KOPT-K1 (cell line): ENCODE results near the gene TPBG.

Experiments used
- H3K27ac ChIP-seq: fragments of 200-600 bp; sonication (generic); 2 replicates; pipeline ENCODE4 v1.5.1; 2016; ENCODE audit warnings: antibody characterized with exemption, mild to moderate bottlenecking, low read depth, low read length; ENCODE audit not compliant: poor library complexity, severe bottlenecking
- H3K36me3 ChIP-seq: fragments of 200-600 bp; sonication (generic); 2 replicates; pipeline ENCODE4 v1.5.1; 2017; ENCODE audit warnings: antibody characterized with exemption, mild to moderate bottlenecking, low read length, moderate library complexity; ENCODE audit not compliant: insufficient read depth
- H3K9me3 ChIP-seq: fragments of 200-600 bp; sonication (generic); 2 replicates; pipeline ENCODE4 v1.5.1; 2017; ENCODE audit warnings: antibody characterized with exemption, low read length, mild to moderate bottlenecking; ENCODE audit not compliant: insufficient read depth, poor library complexity, severe bottlenecking

The TPBG gene

GRCh38 chr6:82363428-82364086 is at the start of gene TPBG:
TPBG (plus strand) TSS chr6:82363817; CDS start chr6:82364962, 1,145 bp downstream.
- H3K36me3 ChIP-seq: no peaks in the 10 kb centered on the region
- no peak within 1 kb of the TSS for H3K27ac ChIP-seq
- H3K9me3 ChIP-seq: peaks cover 16% of the 10 kb centered on the region

DNA sequence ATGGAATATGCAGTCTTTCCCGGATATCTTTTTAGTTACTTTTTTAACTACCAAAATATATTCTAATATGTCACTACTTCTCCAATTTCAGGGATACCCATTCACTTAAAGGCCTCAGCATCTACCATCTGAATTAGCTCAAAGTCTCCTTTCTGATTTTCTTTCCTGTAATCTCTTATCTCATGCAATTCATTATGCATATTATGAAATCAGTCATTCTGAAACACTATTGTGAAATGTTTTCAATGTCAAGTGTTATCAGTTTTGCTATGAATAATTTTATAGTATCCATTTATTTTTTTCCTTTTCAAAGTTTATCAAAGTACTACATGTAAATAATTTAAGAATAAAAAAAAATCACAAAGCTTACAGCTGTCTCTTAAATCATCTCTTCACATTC is 41.2 kb upstream of the TPBG start:
- H3K9me3 ChIP-seq: no peaks in the 10 kb centered on the region
- no peak overlapping the region for H3K27ac ChIP-seq
- no peaks in the 10 kb centered on the region for H3K36me3 ChIP-seq

- H3K36me3 ChIP-seq: no peaks in the 10 kb centered on the region
- no peaks in the 10 kb centered on the region for H3K9me3 ChIP-seq
- no peak overlapping the region for H3K27ac ChIP-seq
Measured at GRCh38 chr6:82329766-82330165, 33.9 kb upstream of the TPBG start.

- no peaks in the 10 kb centered on the region for H3K9me3 ChIP-seq
- H3K27ac ChIP-seq: no peak overlapping the region
- no peaks in the 10 kb centered on the region for H3K36me3 ChIP-seq
Measured at GRCh38 chr6:82330171-82330804, 33.3 kb upstream of the TPBG start.

- Histone ChIP-seq H3K36me3 (no peaks in the 10 kb centered on the region), H3K9me3 (no peaks in the 10 kb centered on the region), H3K27ac (no peak overlapping the region)
Measured at GRCh38 chr6:82331031-82331773, 32.4 kb upstream of the TPBG start.

- no peaks in the 10 kb centered on the region for H3K9me3 ChIP-seq
- H3K27ac ChIP-seq: no peak overlapping the region
- H3K36me3 ChIP-seq: no peaks in the 10 kb centered on the region
Measured at GRCh38 chr6:82333781-82334180, 29.8 kb upstream of the TPBG start.

DNA sequence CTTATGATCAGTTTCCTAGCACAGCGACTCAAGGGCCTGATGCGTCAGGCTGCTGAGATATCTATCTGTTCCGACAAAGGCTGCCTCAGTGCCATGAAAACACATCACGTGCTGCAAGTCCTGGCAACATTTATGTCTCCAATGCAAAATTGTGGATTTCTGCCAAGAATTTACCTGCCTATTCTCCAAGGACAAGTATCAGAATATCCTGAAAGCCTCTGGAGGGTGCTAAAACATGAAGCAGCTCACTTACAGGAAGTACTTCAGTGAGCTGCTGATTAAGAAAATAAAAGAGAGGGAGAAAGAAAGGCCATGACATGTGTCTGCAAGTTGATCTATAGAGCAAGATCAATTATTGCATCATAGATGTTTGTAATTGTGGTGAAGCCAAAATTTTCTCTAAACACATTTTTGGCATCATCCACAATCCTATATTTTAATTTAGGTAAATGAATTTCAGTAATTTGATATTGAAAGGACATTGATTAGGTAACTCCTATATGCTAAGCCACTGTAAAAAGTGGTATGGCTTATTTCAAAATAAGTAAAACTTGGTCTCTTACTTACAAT is 25.8 kb upstream of the TPBG start:
- no peaks in the 10 kb centered on the region for H3K9me3 ChIP-seq
- no peaks in the 10 kb centered on the region for H3K36me3 ChIP-seq
- no peak overlapping the region for H3K27ac ChIP-seq

GRCh38 chr6:82348130-82348529 is 15.5 kb upstream of the TPBG start:
- H3K27ac ChIP-seq: no peak overlapping the region
- no peaks in the 10 kb centered on the region for H3K9me3 ChIP-seq
- H3K36me3 ChIP-seq: no peaks in the 10 kb centered on the region

GRCh38 chr6:82353848-82354247 is 9.8 kb upstream of the TPBG start:
- no peaks in the 10 kb centered on the region for H3K9me3 ChIP-seq
- H3K27ac ChIP-seq: no peak overlapping the region
- H3K36me3 ChIP-seq: no peaks in the 10 kb centered on the region

DNA sequence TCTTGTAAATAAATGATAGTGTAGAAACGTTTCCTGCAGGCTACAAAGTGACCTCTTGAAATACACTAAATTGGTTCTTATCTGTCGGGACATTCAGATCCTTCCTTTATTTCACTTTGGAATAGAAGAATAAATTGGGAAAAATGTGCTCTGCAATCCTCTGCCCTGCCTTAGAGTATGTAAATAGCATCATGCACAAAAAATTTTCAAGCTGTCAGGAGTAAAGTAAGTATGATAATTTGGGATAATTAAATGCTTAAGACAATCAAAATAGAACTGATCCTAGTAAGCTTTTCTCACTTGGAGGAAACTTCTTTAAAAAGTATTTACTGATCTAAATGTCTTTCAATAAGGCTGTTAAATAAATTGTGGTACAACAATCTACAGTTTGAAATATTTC is 3.1 kb upstream of the TPBG start:
- Histone ChIP-seq H3K9me3 (peaks cover 15% of the 10 kb centered on the region), H3K36me3 (no peaks in the 10 kb centered on the region), H3K27ac (no peak overlapping the region)

DNA sequence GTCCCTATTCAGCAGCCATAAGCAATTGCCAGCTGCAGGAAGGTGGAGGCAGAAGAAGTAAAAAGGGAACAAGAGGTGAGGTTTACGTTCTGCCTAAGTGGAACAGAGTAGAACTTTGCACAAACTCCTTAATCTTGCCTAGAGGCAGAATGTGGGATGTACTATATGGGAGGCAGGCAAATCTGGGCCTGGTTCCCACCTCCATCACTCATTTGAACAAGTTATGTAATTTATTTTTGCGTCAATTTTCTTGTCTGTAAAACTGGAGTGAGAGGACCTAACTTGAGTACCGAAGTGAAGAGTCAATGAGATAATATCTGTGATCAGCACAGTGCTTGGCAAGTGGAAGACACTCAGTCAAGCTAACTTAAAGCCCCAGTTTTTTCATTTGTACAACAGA is 2.0 kb upstream of the TPBG start:
- Histone ChIP-seq H3K36me3 (no peaks in the 10 kb centered on the region), H3K27ac (no peak overlapping the region), H3K9me3 (peaks cover 16% of the 10 kb centered on the region)

DNA sequence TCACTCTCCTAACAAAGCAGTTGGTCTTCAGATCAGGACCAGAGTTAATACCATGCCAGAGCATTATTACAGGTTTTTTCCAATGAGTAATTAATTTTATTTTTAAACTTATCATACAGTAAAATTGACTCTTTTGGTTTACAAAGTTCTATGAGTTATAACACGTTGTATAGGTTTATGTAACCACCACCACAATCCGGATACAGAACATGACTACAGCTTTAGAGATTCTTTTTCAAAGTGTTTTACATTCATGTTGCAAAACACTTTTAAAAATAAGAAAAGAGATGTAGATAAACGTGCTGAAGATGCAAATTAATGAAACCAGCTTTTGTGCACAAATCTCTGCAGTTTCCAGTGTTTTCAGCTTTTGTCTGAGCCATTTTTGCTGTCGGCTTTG is 1.5 kb upstream of the TPBG start:
- Histone ChIP-seq H3K9me3 (peaks cover 16% of the 10 kb centered on the region), H3K36me3 (no peaks in the 10 kb centered on the region), H3K27ac (no peak overlapping the region)

GRCh38 chr6:82362878-82363427 is 664 bp upstream of the TPBG start:
- H3K27ac ChIP-seq: no peak overlapping the region

GRCh38 chr6:82364087-82365015 is 734 bp downstream of the TPBG start:
- H3K27ac ChIP-seq: no peak overlapping the region
- peaks cover 16% of the 10 kb centered on the region for H3K9me3 ChIP-seq
- H3K36me3 ChIP-seq: no peaks in the 10 kb centered on the region

More at GRCh38 chr6:82362878-82363427, 664 bp upstream of the TPBG start:
- peaks cover 16% of the 10 kb centered on the region for H3K9me3 ChIP-seq
- no peaks in the 10 kb centered on the region for H3K36me3 ChIP-seq
